GM12891 (cell line): ENCODE measurements around the gene LPCAT1.

ENCODE experiments used
- DNase-seq: peaks from one replicate; pipeline ENCODE4 v3.0.0; 2011; ENCODE audit warnings: low spot score; ENCODE audit not compliant: insufficient read length
- FAIRE-seq: peaks from 2 replicates; lab custom pipeline; 2011; peaks lifted over from hg19 to GRCh38; lab: Jason Lieb, UNC
- PAX5 ChIP-seq: IDR thresholded peaks from 2 replicates; pipeline ENCODE4 v1.6.1; 2011; ENCODE audit warnings: low read length, moderate library complexity, mild to moderate bottlenecking; ENCODE audit not compliant: insufficient read depth, severe bottlenecking
- POLR2A ChIP-seq: IDR thresholded peaks from 2 replicates; pipeline ENCODE4 v1.6.1; 2011; ENCODE audit warnings: low read depth, low read length, control low read depth
- POLR2AphosphoS5 ChIP-seq: IDR thresholded peaks from 2 replicates; pipeline ENCODE4 v1.6.1; 2011; ENCODE audit warnings: low read depth, low read length, control low read depth
- POU2F2 ChIP-seq: IDR thresholded peaks from 2 replicates; pipeline ENCODE4 v1.6.1; 2011; ENCODE audit warnings: low read depth, mild to moderate bottlenecking, control low read depth, low read length, moderate library complexity
- SPI1 ChIP-seq: IDR thresholded peaks from 2 replicates; pipeline ENCODE4 v1.6.1; 2011; ENCODE audit warnings: low read depth, low read length, control low read depth
- TAF1 ChIP-seq: IDR thresholded peaks from 2 replicates; pipeline ENCODE4 v1.6.1; 2011; ENCODE audit warnings: low read depth, low read length, control low read depth

Gene LPCAT1

GRCh38 chr5:1453613-1454012 lies 70.1 kb downstream of the LPCAT1 start:
- DNase-seq: no peak
- TF ChIP-seq POLR2AphosphoS5 (no peak), SPI1 (no peak), PAX5 (no peak), POLR2A (no peak), POU2F2 (no peak), TAF1 (no peak)
- FAIRE-seq: no peak

GRCh38 chr5:1449081-1449630 lies 74.6 kb downstream of the LPCAT1 start:
- no peak for FAIRE-seq
- TF ChIP-seq POLR2AphosphoS5: no peak
- TF ChIP-seq POU2F2: no peak
- no peak for TF ChIP-seq PAX5
- no peak for TF ChIP-seq TAF1
- no peak for TF ChIP-seq SPI1
- no peak for TF ChIP-seq POLR2A

GRCh38 chr5:1448511-1449011 lies 75.2 kb downstream of the LPCAT1 start:
- no peak for TF ChIP-seq POU2F2
- no peak for TF ChIP-seq POLR2A
- TF ChIP-seq TAF1: no peak
- no peak for TF ChIP-seq SPI1
- TF ChIP-seq POLR2AphosphoS5: no peak
- no peak for TF ChIP-seq PAX5
- no peak for DNase-seq
- no peak for FAIRE-seq

More at GRCh38 chr5:1449081-1449630, 74.6 kb downstream of the LPCAT1 start:
- DNase-seq: no peak

- no peak for TF ChIP-seq SPI1
- TF ChIP-seq POU2F2: no peak
- TF ChIP-seq POLR2AphosphoS5: no peak
- no peak for TF ChIP-seq TAF1
- TF ChIP-seq PAX5: no peak
- TF ChIP-seq POLR2A: no peak
- no peak for FAIRE-seq
- no peak for DNase-seq
These were observed 75.9 kb downstream of the LPCAT1 start for GRCh38 chr5:1447671-1448361.

- DNase-seq: no peak
- FAIRE-seq: no peak
- TF ChIP-seq PAX5 (no peak), SPI1 (no peak), POLR2A (no peak), TAF1 (no peak), POLR2AphosphoS5 (no peak), POU2F2 (no peak)
These were observed 77.0 kb downstream of the LPCAT1 start for GRCh38 chr5:1446602-1447343.

GRCh38 chr5:1445689-1446601 lies 77.8 kb downstream of the LPCAT1 start:
- TF ChIP-seq SPI1 (no peak), POLR2A (no peak)
- no peak for DNase-seq
- no peak for FAIRE-seq

GRCh38 chr5:1445313-1445688 lies 78.5 kb downstream of the LPCAT1 start, which contains the start of gene SLC6A3:
SLC6A3 (minus strand) TSS chr5:1445440; CDS start chr5:1443197, 2,243 bp downstream.
- FAIRE-seq (no peak), DNase-seq (no peak)
- no peak for TF ChIP-seq POLR2AphosphoS5
- no peak for TF ChIP-seq PAX5
- no peak for TF ChIP-seq TAF1
- no peak for TF ChIP-seq POLR2A
- TF ChIP-seq SPI1: no peak
- TF ChIP-seq POU2F2: no peak

- DNase-seq: no peak
- TF ChIP-seq PAX5 (no peak), POU2F2 (no peak), TAF1 (no peak), SPI1 (no peak), POLR2A (no peak), POLR2AphosphoS5 (no peak)
- no peak for FAIRE-seq
These were observed 79.2 kb downstream of the LPCAT1 start for GRCh38 chr5:1444361-1445189.
